HG02870 (cell line): Measurements from ENCODE around the gene OCRL.
A peak's percentile ranks its signal among the peaks of the same experiment; 100 is the strongest.

ENCODE experiments used
- ATAC-seq: cut with Tn5 transposase; IDR thresholded peaks from one replicate; pipeline ENCODE4 v1.9.1; 2021; ENCODE audit warnings: mild to moderate bottlenecking, moderate library complexity; ENCODE audit not compliant: unreplicated experiment

OCRL gene

DNA sequence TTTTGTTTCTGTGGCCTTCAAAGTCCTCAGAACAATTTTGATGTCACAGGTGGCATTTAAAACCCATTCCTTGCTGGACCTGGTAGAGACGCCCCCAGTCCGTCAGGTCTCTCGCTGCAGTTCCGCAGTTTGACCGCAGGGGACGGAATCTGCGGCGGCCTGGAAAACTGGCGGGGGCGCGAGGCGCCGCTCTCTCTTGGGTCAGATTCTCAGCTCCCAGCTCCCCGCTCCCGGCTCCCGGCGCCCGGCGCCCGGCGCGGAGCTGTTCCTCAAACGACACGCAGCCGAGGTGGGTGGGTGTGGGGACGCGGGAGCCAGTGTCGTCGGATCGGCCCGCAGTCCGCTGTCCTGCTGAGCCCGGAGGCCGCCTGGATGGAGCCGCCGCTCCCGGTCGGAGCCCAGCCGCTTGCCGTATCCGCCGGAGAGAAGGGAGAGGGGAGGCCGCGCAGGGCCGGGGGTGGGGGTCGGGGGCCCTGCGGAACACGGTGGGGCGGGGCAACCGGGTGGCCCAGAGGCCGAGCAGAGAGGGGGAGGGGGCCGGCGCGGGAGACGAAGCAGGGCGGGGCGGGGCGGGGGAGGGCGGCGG is at the start of gene OCRL:
Gene OCRL, plus strand, starts transcription at position 192 of the 586 bp plus-strand sequence. Its CDS starts 181 bp downstream, at position 373.
- peak; percentile 93 for ATAC-seq

GRCh38 chrX:129490330-129490729 is 49.7 kb upstream of the OCRL start:
- no peak for ATAC-seq

GRCh38 chrX:129493643-129494042 is 46.4 kb upstream of the OCRL start:
- no peak for ATAC-seq

GRCh38 chrX:129494887-129495286 is 45.2 kb upstream of the OCRL start:
- no peak for ATAC-seq

- no peak for ATAC-seq
Observed at GRCh38 chrX:129495900-129496299, 44.2 kb upstream of the OCRL start.

- no peak for ATAC-seq
Observed at GRCh38 chrX:129496625-129497024, 43.4 kb upstream of the OCRL start.

DNA sequence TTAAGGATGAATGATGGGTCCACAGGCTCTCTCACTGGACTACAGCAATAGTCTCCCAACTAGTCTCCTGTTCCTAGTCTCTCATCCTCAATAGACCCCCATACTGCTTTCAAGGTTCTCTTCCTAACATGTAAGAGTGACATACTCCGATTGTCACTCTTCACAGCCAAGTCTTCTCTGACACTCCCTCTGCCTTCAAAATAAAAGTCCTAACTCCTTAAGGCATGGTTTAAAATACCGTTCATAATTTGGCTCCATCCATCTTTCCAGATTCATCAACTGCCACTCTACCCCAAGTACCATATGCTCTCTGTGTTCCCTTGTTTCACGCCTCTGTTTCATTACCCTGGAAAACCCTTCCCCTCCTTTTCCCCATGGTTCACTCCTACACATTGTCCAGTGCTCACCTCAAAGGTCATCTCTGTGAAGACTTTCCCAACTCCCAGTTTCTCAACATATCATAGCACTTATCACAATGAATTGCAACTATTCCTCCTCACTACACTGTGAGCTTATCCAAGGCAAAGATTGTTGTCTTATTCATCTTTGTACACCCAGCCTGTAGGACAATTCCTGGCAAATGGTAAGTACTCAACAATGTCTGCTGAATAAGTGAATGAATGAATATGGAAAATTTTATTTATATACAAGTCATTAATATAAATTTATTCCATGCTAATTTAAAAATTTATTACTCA is 42.8 kb upstream of the OCRL start:
- no peak for ATAC-seq

DNA sequence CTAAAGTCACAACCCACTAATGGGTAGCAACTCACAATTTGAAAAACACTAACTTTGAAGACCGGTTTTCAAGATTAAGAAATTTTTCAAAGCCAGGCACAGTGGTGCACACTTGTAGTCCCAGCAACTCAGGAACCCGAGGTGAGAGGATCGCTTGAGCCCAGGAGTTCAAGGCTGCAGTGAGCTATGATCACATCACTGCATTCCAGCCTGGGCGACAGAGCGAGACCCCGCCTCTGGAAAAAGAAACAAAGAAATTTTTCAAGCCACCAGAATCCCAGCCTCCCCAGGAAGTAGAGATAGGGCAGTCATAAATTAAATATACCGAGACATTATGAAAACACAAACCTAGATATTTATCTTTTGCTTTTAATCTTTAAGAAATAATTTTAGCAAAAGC is 29.7 kb upstream of the OCRL start:
- no peak for ATAC-seq

GRCh38 chrX:129511689-129512088 is 28.4 kb upstream of the OCRL start:
- ATAC-seq = no peak

DNA sequence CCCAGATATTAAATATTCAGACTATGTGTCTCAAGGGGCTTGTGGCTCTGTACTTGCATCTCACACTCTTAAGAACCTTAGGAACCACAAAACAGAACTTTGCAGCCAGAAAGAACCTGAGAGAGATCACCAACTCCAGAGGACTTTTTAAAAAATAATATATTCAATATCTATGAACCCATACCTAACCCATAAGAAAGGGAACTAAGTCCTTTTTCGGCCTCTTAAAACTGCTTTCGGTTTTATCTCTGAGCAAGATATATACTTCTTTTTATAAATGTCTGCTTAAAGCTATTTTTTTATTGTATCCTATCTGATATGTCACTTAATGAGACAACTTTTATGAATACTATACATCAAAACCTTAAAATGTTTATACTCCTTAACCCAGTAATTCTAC is 27.6 kb upstream of the OCRL start:
- no peak for ATAC-seq

GRCh38 chrX:129516402-129516801 is 23.7 kb upstream of the OCRL start:
- no peak for ATAC-seq

DNA sequence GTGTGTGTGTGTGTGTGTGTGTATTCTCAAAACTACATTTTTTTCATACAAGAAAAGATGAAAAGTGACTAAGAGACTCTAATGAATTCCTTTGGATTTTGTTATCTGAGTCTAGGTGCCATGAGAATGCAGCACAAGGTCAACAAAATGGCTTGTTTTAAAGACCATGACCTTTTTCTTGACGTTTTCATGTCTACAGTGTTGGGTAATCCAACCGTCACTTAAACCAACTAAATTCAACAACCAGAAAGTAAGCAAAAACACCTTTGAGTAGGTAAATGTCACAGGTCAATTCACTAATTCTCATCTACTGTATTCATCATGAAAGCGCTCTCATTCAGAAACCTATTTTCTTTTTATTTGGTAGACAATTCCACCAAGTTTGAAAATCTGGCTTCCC is 19.9 kb upstream of the OCRL start:
- no peak for ATAC-seq

DNA sequence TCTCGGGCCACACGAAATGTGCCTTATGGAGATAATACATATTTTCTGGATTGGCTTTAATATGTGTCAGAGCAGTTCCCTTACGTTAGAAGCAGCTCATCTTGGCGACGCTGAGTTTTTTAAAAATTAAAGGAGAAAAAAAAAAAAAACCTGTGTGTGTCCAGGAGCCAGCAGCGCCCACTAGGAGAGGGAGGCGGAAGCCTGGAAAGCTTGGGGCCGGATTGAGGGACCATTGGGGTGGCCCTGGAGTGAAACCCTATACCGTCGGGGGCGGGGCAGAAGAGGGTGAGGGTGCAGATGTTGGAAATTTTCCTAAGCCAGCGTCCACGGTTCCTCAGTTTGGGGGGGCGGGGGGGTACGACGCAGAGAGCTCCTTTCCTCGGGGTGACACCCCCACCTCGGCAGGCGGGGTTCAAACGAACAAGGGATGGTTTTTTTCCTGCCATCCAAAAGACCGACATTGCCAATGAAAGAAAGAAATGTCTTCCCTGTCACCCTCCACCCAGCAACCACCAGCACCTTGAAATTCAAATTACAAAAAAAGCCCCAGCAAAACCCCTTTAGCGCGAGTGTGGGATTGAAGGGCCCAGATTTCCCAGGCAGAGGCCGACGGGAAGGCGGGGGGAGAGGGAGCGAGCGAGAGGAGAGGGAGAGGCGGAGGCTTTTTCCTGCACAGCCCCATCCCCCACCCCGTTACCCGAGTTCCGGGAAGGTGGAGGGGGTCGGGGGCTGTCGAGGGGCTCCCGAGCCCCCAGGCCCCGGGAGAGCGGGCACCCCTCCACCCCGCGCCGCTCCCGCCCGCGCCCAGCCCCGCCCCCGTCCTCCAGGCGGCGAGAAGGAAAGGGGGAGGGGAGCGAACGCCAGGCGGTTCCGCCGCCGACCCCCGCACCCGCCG is 17.6 kb upstream of the OCRL start:
- no peak for ATAC-seq

GRCh38 chrX:129523079-129523911 is 16.8 kb upstream of the OCRL start, which contains the start of gene SMARCA1:
Gene SMARCA1, minus strand, starts transcription at chrX:129523490. Its CDS starts 120 bp downstream, at chrX:129523370.
- ATAC-seq = no peak

DNA sequence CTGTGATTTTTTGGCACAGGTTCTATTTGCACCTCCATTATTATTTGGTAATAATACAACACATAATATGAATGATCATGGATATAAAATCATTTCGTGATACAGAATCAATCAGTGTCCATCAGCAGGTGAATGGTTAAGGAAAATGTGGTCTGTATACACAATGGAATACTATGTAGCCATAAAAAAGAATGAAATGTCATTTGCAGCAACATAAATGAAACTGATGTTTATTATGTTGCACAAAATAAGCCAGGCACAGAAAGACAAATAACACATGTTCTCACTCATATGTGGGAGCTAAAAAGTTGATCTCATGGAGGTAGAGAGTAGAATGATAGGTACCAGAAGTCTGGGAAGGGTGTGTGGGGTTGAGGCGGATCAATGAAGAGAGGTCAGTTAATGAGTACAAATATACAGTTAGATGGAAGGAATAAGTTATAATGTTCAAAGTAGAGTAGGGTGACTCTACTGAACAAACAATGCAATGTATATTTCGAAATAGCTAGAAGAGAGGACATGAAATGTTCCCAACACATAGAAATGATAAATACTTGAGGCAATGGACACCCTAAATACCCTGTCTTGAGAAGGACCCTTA is 15.7 kb upstream of the OCRL start:
- no peak for ATAC-seq

- ATAC-seq = no peak
Observed at GRCh38 chrX:129525162-129525561, 14.9 kb upstream of the OCRL start.

GRCh38 chrX:129525896-129526295 is 14.2 kb upstream of the OCRL start:
- no peak for ATAC-seq

GRCh38 chrX:129529685-129530281 is 10.3 kb upstream of the OCRL start:
- no peak for ATAC-seq

- ATAC-seq = no peak
Observed at GRCh38 chrX:129530410-129530809, 9.6 kb upstream of the OCRL start.

DNA sequence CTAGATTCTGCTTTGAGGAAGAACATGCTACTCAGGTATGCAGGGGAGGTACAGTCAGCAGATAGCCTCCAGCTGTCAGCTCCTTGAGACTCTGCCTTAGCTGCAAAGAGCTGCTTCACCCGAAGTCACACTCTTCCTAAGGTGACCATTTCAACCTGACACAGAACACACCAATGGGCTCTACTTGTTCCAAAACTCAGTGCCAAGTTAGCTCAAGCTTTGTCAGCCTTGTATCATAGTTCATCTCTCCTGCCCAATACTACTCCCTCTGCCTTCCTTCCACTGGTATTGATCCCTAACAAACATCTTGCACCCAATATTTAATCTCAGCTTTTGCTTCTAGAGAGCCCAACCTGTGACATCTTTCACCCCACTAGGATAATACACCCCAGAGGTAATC is 8.9 kb upstream of the OCRL start:
- no peak for ATAC-seq
